Panc1 (cell line): ENCODE data around the gene SLAMF1. TPM values are rescaled to one million over a fixed set of nuclear protein-coding genes. Genes with fewer than 3 reads are reported as not detected.

Experiments
- ATAC-seq: fragments of 200-7000 bp; cut with Tn5 transposase; 2 replicates; pipeline ENCODE4 v1.9.1; 2020; ENCODE audit warnings: mild to moderate bottlenecking, moderate library complexity
- BruUV-seq: library from RNA; stranded (reverse); fragments of 400-500 nt; replicated peaks from 2 replicates; lab custom pipeline; 2021; lab: Mats Ljungman, UMichigan
- CTCF ChIA-PET: fragments of 300-600 bp; sonication (Branson Sonifier 250); formaldehyde crosslinking; loops from one replicate; lab custom pipeline; 2022; ENCODE audit warnings: antibody characterized with exemption; lab: Charles Lee
- POLR2A ChIA-PET: fragments of 300-600 bp; sonication (Branson Sonifier 250); formaldehyde crosslinking; loops from one replicate; lab custom pipeline; 2022; ENCODE audit warnings: antibody characterized with exemption; lab: Charles Lee
- DNase-seq: peaks from one replicate; pipeline ENCODE4 v3.0.0-alpha.2; 2010; ENCODE audit warnings: low read depth, low spot score
- H3K27ac ChIP-seq: 2 replicates; pipeline ENCODE4 v1.5.1; 2011; ENCODE audit warnings: mild to moderate bottlenecking, low read length, inconsistent platforms
- H3K27me3 ChIP-seq: fragments of 200-500 bp; sonication (Bioruptor generic); 2 replicates; pipeline ENCODE4 v1.6.0; 2014; ENCODE audit warnings: low read length, inconsistent platforms; ENCODE audit not compliant: control insufficient read depth, insufficient read depth
- H3K36me3 ChIP-seq: fragments of 200-500 bp; sonication (Bioruptor generic); 2 replicates; pipeline ENCODE4 v1.5.1; 2014; ENCODE audit warnings: inconsistent platforms, mild to moderate bottlenecking, low read length, moderate library complexity; ENCODE audit not compliant: control insufficient read depth, insufficient read depth
- H3K4me1 ChIP-seq: 2 replicates; pipeline ENCODE4 v1.5.1; 2011; ENCODE audit warnings: inconsistent platforms, mild to moderate bottlenecking, low read length, moderate library complexity; ENCODE audit not compliant: control insufficient read depth, insufficient read depth
- H3K4me3 ChIP-seq, 2 experiments: 2 replicates each; pipeline ENCODE4 v1.5.1; 2011 to 2012; ENCODE audit warnings: low read depth in 2 of 2, low read length in 2 of 2, mild to moderate bottlenecking in 2 of 2, inconsistent platforms in 1 of 2, moderate library complexity in 1 of 2
- H3K9me3 ChIP-seq: fragments of 200-500 bp; sonication (Bioruptor generic); 2 replicates; pipeline ENCODE4 v1.5.1; 2014; ENCODE audit warnings: low read depth, mild to moderate bottlenecking, inconsistent platforms, low read length, moderate library complexity; ENCODE audit not compliant: control insufficient read depth, insufficient read depth
- POLR2AphosphoS5 ChIP-seq: IDR thresholded peaks from 2 replicates; pipeline ENCODE4 v1.6.1; 2012; ENCODE audit warnings: mild to moderate bottlenecking, low read depth, low read length, moderate library complexity
- REST ChIP-seq, 2 experiments: IDR thresholded peaks; 2 replicates each; pipeline ENCODE4 v1.6.1; 2011 to 2012; ENCODE audit warnings: low read depth in 2 of 2, control low read depth in 1 of 2, low read length in 1 of 2, mild to moderate bottlenecking in 1 of 2, moderate library complexity in 1 of 2; ENCODE audit not compliant: insufficient read depth in 1 of 2
- SIN3A ChIP-seq: IDR thresholded peaks from 2 replicates; pipeline ENCODE4 v1.6.1; 2012; ENCODE audit warnings: low read depth, mild to moderate bottlenecking, low read length, moderate library complexity, borderline replicate concordance; ENCODE audit not compliant: insufficient read depth
- TCF7L2 ChIP-seq: IDR thresholded peaks from 2 replicates; pipeline ENCODE4 v1.6.1; 2011; ENCODE audit warnings: mild to moderate bottlenecking, low read depth, low read length, inconsistent platforms
- in situ Hi-C: cut with HindIII; loops from 2 replicates; pipeline ENCODE4 v1.10.0; 2016; ENCODE audit warnings: low sequenced_read_pairs, low pct_unique_long_range_greater_than_20kb
- intact Hi-C: fragments of 100-400 bp; cut with micrococcal nuclease; formaldehyde crosslinking; loops from one replicate; pipeline ENCODE4 v1.10.0; 2022; ENCODE audit not compliant: unreplicated experiment
- total RNA-seq: library from RNA; stranded (reverse); gene quantifications from one replicate; pipeline ENCODE4 v1.2.1, GENCODE V29; 2021; ENCODE audit not compliant: unreplicated experiment
- TF ChIP-seq, protein P1 (sequence below): fragments of 450-650 bp; IDR thresholded peaks from 2 replicates; pipeline ENCODE4 v1.5.1; 2017; ENCODE audit warnings: mild to moderate bottlenecking

The SLAMF1 gene
- total RNA-seq, 1 experiment from 2014 or later = not detected

GRCh38 chr1:160607011-160607671 lies 39.7 kb downstream of the SLAMF1 start:
- H3K4me1 ChIP-seq = no peaks in the 10 kb centered on the region
- no peaks in the 10 kb centered on the region for H3K27me3 ChIP-seq
- H3K4me3 ChIP-seq = no peak overlapping the region
- no peak overlapping the region for H3K27ac ChIP-seq
- ChIA-PET POLR2A (no interaction called here), CTCF (no interaction called here)
- DNase-seq (peak; percentile 35), ATAC-seq (peak; percentile 92)
- TF ChIP-seq, protein P1, sequence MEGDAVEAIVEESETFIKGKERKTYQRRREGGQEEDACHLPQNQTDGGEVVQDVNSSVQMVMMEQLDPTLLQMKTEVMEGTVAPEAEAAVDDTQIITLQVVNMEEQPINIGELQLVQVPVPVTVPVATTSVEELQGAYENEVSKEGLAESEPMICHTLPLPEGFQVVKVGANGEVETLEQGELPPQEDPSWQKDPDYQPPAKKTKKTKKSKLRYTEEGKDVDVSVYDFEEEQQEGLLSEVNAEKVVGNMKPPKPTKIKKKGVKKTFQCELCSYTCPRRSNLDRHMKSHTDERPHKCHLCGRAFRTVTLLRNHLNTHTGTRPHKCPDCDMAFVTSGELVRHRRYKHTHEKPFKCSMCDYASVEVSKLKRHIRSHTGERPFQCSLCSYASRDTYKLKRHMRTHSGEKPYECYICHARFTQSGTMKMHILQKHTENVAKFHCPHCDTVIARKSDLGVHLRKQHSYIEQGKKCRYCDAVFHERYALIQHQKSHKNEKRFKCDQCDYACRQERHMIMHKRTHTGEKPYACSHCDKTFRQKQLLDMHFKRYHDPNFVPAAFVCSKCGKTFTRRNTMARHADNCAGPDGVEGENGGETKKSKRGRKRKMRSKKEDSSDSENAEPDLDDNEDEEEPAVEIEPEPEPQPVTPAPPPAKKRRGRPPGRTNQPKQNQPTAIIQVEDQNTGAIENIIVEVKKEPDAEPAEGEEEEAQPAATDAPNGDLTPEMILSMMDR = peak; percentile 75
- TF ChIP-seq SIN3A = no peak
- no TSS peak for BruUV-seq
- intact Hi-C loops (loop anchor here (1.0 to 5.0 kb wide), 2 partner anchors 65 to 179 kb away; no protein-coding TSS in a partner anchor), in situ Hi-C loops (no loop called here)
- H3K9me3 ChIP-seq = no peaks in the 10 kb centered on the region
- H3K36me3 ChIP-seq = no peaks in the 10 kb centered on the region

- no TSS peak for BruUV-seq
- DNase-seq (no peak), ATAC-seq (no peak)
- CTCF ChIA-PET = no interaction called here
- in situ Hi-C loops (no loop called here), intact Hi-C loops (loop anchor here (1.0 to 5.0 kb wide), 2 partner anchors 64 to 178 kb away; no protein-coding TSS in a partner anchor)
- Histone ChIP-seq H3K36me3 (no peaks in the 10 kb centered on the region), H3K9me3 (no peaks in the 10 kb centered on the region), H3K27ac (no peak overlapping the region), H3K27me3 (no peaks in the 10 kb centered on the region), H3K4me3 (no peak overlapping the region), H3K4me1 (no peaks in the 10 kb centered on the region)
- TF ChIP-seq REST (IDR thresholded peaks at IDR 0.05; ENCODE audit: insufficient read depth in 1 of 2, low read depth in 2 of 2, low read length in 1 of 2) = no peak
- TF ChIP-seq POLR2AphosphoS5 = no peak
- TF ChIP-seq SIN3A = no peak
- TF ChIP-seq, protein P1 = no peak
- no peak for TF ChIP-seq TCF7L2
- POLR2A ChIA-PET = no interaction called here
Measured at GRCh38 chr1:160606611-160607010, 40.2 kb downstream of the SLAMF1 start.
